ENCODE measurements around the gene SPOP.
A peak's percentile ranks its signal among the peaks of the same experiment; 100 is the strongest.
"Not testable (repeated sequence)": the region's sequence is repeated elsewhere in the genome, so short reads cannot be mapped to it uniquely, and the experiment has no call there.

SPOP gene

GRCh38 chr17:49647256-49647585 lies 30.7 kb downstream of the SPOP start:
- no peak for DNase-seq

GRCh38 chr17:49646391-49647255 lies 31.3 kb downstream of the SPOP start:
- DNase-seq = peak in 2 of 5 experiments; percentile 12 to 51

- DNase-seq = not testable (repeated sequence)
Observed at GRCh38 chr17:49646056-49646390, 31.9 kb downstream of the SPOP start.

- DNase-seq = no peak
Observed at GRCh38 chr17:49645654-49646053, 32.2 kb downstream of the SPOP start.

GRCh38 chr17:49640556-49640955 lies 37.3 kb downstream of the SPOP start:
- no peak for DNase-seq

GRCh38 chr17:49638818-49639217 lies 39.1 kb downstream of the SPOP start:
- no peak for DNase-seq

- no peak for DNase-seq
Observed at GRCh38 chr17:49637739-49638138, 40.2 kb downstream of the SPOP start.

GRCh38 chr17:49637050-49637449 lies 40.8 kb downstream of the SPOP start:
- DNase-seq = no peak

- no peak for DNase-seq
Observed at GRCh38 chr17:49635121-49635520, 42.8 kb downstream of the SPOP start.

GRCh38 chr17:49634485-49634860 lies 43.4 kb downstream of the SPOP start:
- DNase-seq = no peak

GRCh38 chr17:49633762-49634484 lies 44.0 kb downstream of the SPOP start:
- no peak for DNase-seq

- DNase-seq = no peak
Observed at GRCh38 chr17:49633250-49633649, 44.6 kb downstream of the SPOP start.

- no peak for DNase-seq
Observed at GRCh38 chr17:49632201-49632600, 45.7 kb downstream of the SPOP start.

- no peak for DNase-seq
Observed at GRCh38 chr17:49631496-49631895, 46.4 kb downstream of the SPOP start.

- DNase-seq = peak in 1 of 5 experiments; percentile 10
Observed at GRCh38 chr17:49630113-49630900, 47.6 kb downstream of the SPOP start.

- no peak for DNase-seq
Observed at GRCh38 chr17:49629447-49629846, 48.5 kb downstream of the SPOP start.

GRCh38 chr17:49624896-49625295 lies 53.0 kb downstream of the SPOP start:
- DNase-seq = no peak

- DNase-seq = no peak
Observed at GRCh38 chr17:49621946-49622529, 55.9 kb downstream of the SPOP start.

GRCh38 chr17:49621420-49621819 lies 56.5 kb downstream of the SPOP start:
- no peak for DNase-seq

GRCh38 chr17:49618028-49618611 lies 59.8 kb downstream of the SPOP start:
- peak in 1 of 5 experiments; percentile 75 for DNase-seq

GRCh38 chr17:49616601-49617131 lies 61.2 kb downstream of the SPOP start:
- no peak for DNase-seq

GRCh38 chr17:49616086-49616485 lies 61.8 kb downstream of the SPOP start:
- no peak for DNase-seq
